Measurements from ENCODE around the gene HTR3E. TPM values are rescaled to one million over a fixed set of nuclear protein-coding genes. Genes with fewer than 3 reads are reported as not detected.

The HTR3E gene
- total and polyA plus RNA-seq, 2 donors = not detected

DNA sequence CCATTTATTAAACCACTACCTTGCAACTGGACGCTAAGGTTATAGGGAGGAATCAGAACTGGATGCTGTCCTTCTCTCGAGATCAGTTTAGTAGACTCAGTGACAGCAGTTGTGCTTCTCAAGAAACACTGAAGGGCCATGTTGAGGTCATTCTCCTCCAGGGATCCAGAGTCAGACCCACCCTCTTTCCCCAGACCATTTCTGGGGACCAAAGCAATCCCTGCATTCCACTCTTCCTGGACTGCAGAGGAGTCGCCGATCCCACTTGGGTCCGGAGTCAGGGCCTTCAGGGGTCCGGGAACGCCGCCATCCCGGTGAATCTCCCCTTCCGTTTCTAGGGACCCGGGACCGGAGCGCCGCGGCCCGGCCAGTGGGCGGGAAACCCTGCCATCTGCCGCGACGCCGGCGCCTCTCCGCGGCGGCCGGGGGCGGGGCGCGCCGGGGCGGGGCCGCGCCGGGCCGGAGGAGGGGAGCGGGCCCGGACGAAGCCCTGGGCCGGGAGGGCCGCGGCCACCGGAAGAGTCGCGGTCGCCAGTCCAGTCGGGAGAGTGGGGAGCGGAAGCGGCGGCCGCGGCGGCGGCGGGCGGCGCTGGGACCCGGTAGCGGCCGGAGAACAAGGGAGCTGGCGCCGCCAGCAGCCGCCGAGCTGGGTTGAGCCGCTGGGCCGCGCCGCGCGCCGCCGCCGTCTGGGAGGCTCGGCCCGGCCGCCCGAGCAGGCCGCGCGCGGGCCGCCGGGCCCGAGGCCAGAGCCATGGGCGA, 58.2 kb downstream of the HTR3E start, which contains the start of gene DVL3:
Gene DVL3 (plus strand): TSS at position 493 of the 759 bp plus-strand sequence. CDS start 259 bp downstream, at position 752.
- no peak for DNase-seq (ENCODE audit: extremely low spot score)
- peak within 1 kb of the TSS; percentile 78 for H3K4me3 ChIP-seq (ENCODE audit: low read depth, low read length)
- under 1% methylated on average over 82 of the region's 84 CpGs for WGBS
- no peaks in the 10 kb centered on the region for H3K4me1 ChIP-seq (ENCODE audit: insufficient read depth)
- no peaks in the 10 kb centered on the region for H3K36me3 ChIP-seq (ENCODE audit: insufficient read depth)
- peak within 1 kb of the TSS; percentile 83 for H3K27ac ChIP-seq (ENCODE audit: low read depth)

DNA sequence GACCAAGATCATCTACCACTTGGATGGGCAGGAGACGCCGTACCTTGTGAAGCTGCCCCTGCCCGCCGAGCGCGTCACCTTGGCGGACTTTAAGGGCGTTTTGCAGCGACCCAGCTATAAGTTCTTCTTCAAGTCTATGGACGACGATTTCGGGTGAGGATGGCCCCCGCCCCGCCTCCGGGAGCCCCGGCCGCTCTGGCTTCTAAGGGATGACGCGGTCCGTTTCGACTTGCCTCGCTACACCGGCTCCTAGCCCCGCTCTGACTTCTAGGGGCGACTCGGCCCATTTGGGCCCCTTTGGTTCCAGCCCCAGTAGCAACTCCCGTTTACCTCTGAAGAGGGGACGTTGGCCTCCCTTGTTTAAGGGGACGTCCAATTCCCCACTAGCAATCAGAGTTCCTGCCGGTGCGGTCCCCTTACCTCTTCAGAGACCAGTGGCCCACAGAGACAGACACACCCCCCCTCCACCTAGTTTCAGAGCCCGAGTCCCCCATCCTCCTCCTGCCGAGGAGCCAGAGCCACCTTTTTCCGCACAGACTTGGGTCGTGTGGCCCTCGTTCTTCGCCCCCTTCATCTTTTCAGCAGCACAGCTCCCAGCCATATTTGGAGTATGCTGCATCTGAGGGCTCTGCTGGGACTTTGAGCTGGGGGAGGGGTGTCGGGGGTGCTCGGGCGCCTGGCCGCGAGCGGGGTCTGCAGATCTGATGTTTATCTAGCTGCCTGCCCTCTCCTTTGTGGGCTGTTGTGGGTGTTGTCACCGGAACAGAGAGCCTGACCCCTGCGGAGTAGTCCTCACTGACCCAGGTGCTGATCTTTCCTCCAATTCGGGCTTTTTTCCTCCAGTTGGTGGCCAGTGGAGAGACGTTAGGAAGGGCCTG, 59.0 kb downstream of the HTR3E start:
- Histone ChIP-seq H3K4me1 (ENCODE audit: insufficient read depth) (no peaks in the 10 kb centered on the region), H3K36me3 (ENCODE audit: insufficient read depth) (no peaks in the 10 kb centered on the region), H3K27ac (ENCODE audit: low read depth) (peak overlapping the region; percentile 83), H3K4me3 (ENCODE audit: low read depth, low read length) (peak overlapping the region; percentile 78)
- no peak for DNase-seq (ENCODE audit: extremely low spot score)
- WGBS = under 1% methylated on average over 47 of the region's 47 CpGs

DNA sequence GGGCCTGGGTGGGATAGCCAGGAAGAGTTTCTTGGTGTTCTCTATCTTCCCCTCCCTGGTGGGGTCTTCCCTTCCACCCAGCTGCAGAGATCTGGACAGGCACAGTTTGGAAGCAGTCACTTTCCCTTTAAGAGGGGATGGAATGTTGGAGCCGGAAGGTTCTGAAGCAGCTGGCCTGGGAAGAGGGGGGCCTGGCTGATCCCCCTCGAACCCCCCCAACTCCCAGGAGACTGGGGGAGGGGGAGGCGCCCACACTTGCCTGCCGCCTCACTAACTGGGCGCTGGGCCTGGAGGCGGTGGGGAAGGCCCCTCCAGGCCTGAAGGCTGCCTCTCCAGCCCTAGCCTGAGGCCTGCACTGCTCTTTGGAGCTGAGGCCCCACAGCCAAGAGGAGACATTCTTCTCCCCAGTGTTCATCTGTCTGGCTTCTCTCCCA, 59.7 kb downstream of the HTR3E start:
- peak overlapping the region; percentile 83 for H3K27ac ChIP-seq (ENCODE audit: low read depth)
- no peaks in the 10 kb centered on the region for H3K4me1 ChIP-seq (ENCODE audit: insufficient read depth)
- H3K4me3 ChIP-seq (ENCODE audit: low read depth, low read length) = peak overlapping the region; percentile 78
- no peak for DNase-seq (ENCODE audit: extremely low spot score)
- WGBS = 4% methylated on average over 6 of the region's 6 CpGs
- H3K36me3 ChIP-seq (ENCODE audit: insufficient read depth) = no peaks in the 10 kb centered on the region

Small RNA genes lying within 50 kb of the gene (small RNA-seq; reads per million reads assigned to genes)
- gene RF00019 = not detected

Other genes with a start within 250 kb of the HTR3E start
- gene PARL, start 212.2 kb upstream of the HTR3E start, total RNA-seq = 33.5 TPM
- gene PARL, start 212.2 kb upstream of the HTR3E start, polyA plus RNA-seq = 49.5 TPM
- gene ABCC5, start 79.2 kb upstream of the HTR3E start, total RNA-seq = 47.5 TPM
- gene ABCC5, start 79.2 kb upstream of the HTR3E start, polyA plus RNA-seq = 22.3 TPM
- gene HTR3D, start 65.3 kb upstream of the HTR3E start, total RNA-seq = not detected
- not detected for gene HTR3D, start 65.3 kb upstream of the HTR3E start, polyA plus RNA-seq
- gene HTR3C, start 44.0 kb upstream of the HTR3E start, total RNA-seq = not detected
- gene HTR3C, start 44.0 kb upstream of the HTR3E start, polyA plus RNA-seq = 0.04 TPM
- 34.2 TPM for gene EIF2B5, start 38.3 kb downstream of the HTR3E start, total RNA-seq
- gene EIF2B5, start 38.3 kb downstream of the HTR3E start, polyA plus RNA-seq = 38.2 TPM
- 25.2 TPM for gene DVL3, start 58.3 kb downstream of the HTR3E start, total RNA-seq
- 62.2 TPM for gene DVL3, start 58.3 kb downstream of the HTR3E start, polyA plus RNA-seq
- 195 TPM for gene AP2M1, start 77.8 kb downstream of the HTR3E start, total RNA-seq
- gene AP2M1, start 77.8 kb downstream of the HTR3E start, polyA plus RNA-seq = 466 TPM
- 27.4 TPM for gene ABCF3, start 89.1 kb downstream of the HTR3E start, total RNA-seq
- gene ABCF3, start 89.1 kb downstream of the HTR3E start, polyA plus RNA-seq = 38.8 TPM
- 0.05 TPM for gene VWA5B2, start 132.5 kb downstream of the HTR3E start, total RNA-seq
- gene VWA5B2, start 132.5 kb downstream of the HTR3E start, polyA plus RNA-seq = 0.33 TPM
- 17.0 TPM for gene ALG3, start 151.9 kb downstream of the HTR3E start, total RNA-seq
- 49.5 TPM for gene ALG3, start 151.9 kb downstream of the HTR3E start, polyA plus RNA-seq
- 1.7 TPM for gene EEF1AKMT4, start 152.6 kb downstream of the HTR3E start, total RNA-seq
- 2.6 TPM for gene EEF1AKMT4, start 152.6 kb downstream of the HTR3E start, polyA plus RNA-seq
- gene CAMK2N2, start 164.5 kb downstream of the HTR3E start, total RNA-seq = 0.26 TPM
- 0.29 TPM for gene CAMK2N2, start 164.5 kb downstream of the HTR3E start, polyA plus RNA-seq
- not detected for gene ECE2, start 179.0 kb downstream of the HTR3E start, total RNA-seq
- gene ECE2, start 179.0 kb downstream of the HTR3E start, polyA plus RNA-seq = 0.49 TPM
- 121 TPM for gene PSMD2, start 202.2 kb downstream of the HTR3E start, total RNA-seq
- 205 TPM for gene PSMD2, start 202.2 kb downstream of the HTR3E start, polyA plus RNA-seq
- gene EIF4G1, start 217.5 kb downstream of the HTR3E start, total RNA-seq = 117 TPM
- gene EIF4G1, start 217.5 kb downstream of the HTR3E start, polyA plus RNA-seq = 224 TPM
- 15.9 TPM for gene FAM131A, start 240.5 kb downstream of the HTR3E start, total RNA-seq
- 31.0 TPM for gene FAM131A, start 240.5 kb downstream of the HTR3E start, polyA plus RNA-seq

Data from urinary bladder (tissue), 4 donors.